KOPT-K1 (cell line): ENCODE measurements around the gene SRRD.

Experiments used
- H3K27ac ChIP-seq: fragments of 200-600 bp; sonication (generic); 2 replicates; pipeline ENCODE4 v1.5.1; 2016; ENCODE audit warnings: antibody characterized with exemption, mild to moderate bottlenecking, low read depth, low read length; ENCODE audit not compliant: poor library complexity, severe bottlenecking
- H3K36me3 ChIP-seq: fragments of 200-600 bp; sonication (generic); 2 replicates; pipeline ENCODE4 v1.5.1; 2017; ENCODE audit warnings: antibody characterized with exemption, mild to moderate bottlenecking, low read length, moderate library complexity; ENCODE audit not compliant: insufficient read depth
- H3K9me3 ChIP-seq: fragments of 200-600 bp; sonication (generic); 2 replicates; pipeline ENCODE4 v1.5.1; 2017; ENCODE audit warnings: antibody characterized with exemption, low read length, mild to moderate bottlenecking; ENCODE audit not compliant: insufficient read depth, poor library complexity, severe bottlenecking

Gene SRRD

DNA sequence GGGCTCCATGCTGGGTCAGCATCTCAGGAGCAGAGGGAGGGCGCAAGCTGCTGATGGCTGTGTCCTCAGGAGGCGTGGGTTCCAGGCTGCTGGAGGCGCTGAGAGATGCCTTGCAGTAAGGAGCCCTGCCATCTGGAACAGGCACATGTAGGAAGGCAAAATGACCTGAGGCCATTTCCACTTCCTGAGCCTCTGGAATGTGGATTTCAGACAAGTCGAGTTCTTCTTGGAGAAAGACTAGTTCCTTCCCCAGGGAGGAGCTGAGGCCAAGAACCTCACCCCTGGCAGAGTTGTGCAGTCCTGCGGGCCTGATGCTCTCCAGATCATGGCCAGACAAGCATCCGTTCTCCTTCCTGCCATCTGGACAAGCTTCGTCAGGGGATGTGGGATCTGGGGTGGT is 19.4 kb upstream of the SRRD start:
- H3K36me3 ChIP-seq: peaks cover 98% of the 10 kb centered on the region
- H3K9me3 ChIP-seq: no peaks in the 10 kb centered on the region
- no peak overlapping the region for H3K27ac ChIP-seq

DNA sequence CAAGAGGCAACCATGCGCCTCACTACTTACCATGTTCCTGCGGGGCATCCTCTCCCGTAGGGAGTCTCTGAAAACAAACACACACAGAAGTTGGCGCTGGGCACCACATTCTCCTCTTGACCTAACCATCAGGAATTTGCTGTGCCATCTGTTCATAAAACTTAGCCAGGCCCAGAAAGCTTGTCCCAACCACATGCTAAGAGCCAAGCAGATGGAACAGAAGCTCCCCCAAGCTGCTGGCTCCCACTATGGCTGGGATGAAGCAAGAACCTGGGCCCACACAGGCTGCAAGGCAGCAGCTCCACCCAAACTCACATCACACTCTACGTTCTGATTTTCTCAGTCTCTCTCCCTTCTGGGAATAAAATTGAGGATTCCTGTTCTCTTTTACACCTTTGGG is 17.5 kb upstream of the SRRD start:
- Histone ChIP-seq H3K9me3 (no peaks in the 10 kb centered on the region), H3K36me3 (peaks cover 98% of the 10 kb centered on the region), H3K27ac (no peak overlapping the region)

DNA sequence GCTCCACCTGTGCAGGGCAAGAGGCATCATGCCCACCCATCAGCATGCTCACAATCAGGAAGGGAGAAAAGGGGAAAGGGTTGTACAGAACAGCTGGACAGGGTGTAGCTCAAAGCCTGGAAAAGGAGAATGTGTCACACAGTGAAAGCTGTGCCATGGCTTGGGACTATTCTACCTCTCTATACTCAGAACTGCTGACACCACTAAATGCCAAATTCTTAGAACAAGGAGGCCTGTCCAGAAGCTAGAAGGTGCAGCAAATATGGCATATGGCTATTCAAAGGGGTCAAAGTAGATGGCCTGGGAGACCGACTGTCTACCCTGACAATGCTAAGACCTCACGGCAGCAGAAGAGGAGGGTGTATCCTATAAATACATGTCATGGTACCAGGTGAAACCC is 12.9 kb upstream of the SRRD start:
- H3K27ac ChIP-seq: no peak overlapping the region
- H3K36me3 ChIP-seq: peaks cover 96% of the 10 kb centered on the region
- no peaks in the 10 kb centered on the region for H3K9me3 ChIP-seq

DNA sequence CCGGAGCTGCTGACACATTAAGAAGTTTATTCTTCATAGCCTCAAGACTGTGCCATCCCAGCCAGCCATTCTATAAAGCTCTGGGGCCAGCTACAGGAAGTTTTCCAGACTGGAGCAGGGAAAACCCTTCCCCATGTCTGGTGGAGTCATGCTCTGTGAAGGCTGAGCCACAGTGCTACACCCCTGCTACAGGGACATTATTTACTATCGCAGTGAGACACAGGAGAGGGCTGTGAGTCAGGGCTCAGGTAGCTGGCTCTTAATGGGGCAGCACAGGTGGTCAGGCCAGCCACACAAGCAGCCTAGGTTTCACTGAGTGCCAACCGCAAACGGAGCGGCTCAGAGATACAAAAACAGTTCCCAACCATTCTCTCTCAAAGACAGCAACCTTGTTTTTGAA is 12.2 kb upstream of the SRRD start:
- H3K27ac ChIP-seq: no peak overlapping the region
- no peaks in the 10 kb centered on the region for H3K9me3 ChIP-seq
- H3K36me3 ChIP-seq: peaks cover 96% of the 10 kb centered on the region

DNA sequence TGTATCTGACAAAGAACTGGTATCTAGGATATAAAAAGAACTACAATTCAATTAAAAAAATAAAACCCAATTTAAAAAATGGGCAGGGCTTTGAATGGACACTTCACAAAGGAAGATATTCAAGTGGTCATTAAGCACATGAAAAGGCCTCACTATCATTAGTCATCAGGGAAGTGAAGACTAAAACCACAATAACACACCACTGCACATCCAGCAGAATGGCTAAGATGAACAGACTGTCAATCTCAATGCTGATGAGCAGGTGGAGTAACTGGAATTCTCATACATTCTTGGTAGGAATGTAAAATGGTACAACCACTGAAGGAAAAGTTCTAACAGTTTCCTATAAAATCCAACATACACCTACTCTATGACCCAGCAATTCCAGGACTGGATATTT is 9.0 kb upstream of the SRRD start:
- peaks cover 84% of the 10 kb centered on the region for H3K36me3 ChIP-seq
- H3K9me3 ChIP-seq: no peaks in the 10 kb centered on the region
- H3K27ac ChIP-seq: no peak overlapping the region

DNA sequence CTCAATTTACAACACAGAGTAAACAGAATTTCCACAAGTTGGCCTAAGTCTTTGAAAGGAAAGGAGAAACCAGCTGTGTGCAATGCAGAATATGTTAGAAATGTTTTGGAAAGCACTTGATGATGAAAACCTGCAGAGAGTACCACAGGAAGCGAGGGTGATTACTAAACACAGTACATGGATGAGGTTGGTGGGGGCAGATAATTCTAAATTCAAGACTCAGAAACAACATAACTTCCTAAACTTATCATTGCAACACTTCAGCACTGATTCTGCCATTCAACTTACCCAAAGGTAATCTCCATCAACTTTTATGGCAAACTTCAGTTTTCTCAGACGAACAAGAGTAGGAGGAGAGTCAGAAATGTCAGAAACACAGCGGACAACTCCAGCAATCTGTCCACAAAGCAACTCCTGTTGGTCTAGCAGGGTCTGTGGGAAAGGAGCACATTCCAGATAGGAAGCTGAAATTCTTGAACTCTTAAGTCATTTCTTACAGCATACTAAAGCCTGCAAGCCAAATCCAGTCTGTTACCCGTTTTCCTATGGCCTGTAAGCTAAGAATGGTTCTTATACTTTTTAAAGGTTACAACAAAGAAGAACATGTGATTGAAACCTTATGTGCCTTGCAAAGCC is 6.9 kb upstream of the SRRD start:
- Histone ChIP-seq H3K36me3 (peaks cover 63% of the 10 kb centered on the region), H3K27ac (peak overlapping the region; percentile 20)

DNA sequence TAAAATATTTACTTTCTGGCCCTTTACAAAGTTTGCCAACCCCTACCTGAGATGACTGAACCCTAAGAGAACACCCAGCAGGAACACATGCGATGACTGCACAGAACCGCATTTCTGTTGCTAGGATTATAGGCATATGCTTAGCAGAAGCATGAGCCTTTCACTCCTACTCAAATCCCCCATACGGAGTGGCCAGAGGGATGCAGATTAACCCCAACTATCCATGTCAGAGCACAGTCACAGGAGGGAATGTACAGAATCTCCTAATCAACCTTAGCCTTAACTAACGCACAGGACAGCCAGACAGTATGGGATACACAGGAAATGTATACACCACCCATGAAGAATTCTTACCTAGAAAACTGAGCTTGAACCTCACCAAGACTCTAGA is 6.3 kb upstream of the SRRD start:
- Histone ChIP-seq H3K27ac (peak overlapping the region; percentile 20), H3K9me3 (no peaks in the 10 kb centered on the region), H3K36me3 (peaks cover 58% of the 10 kb centered on the region)

More for the DNA sequence above, 6.9 kb upstream of the SRRD start:
- no peaks in the 10 kb centered on the region for H3K9me3 ChIP-seq

DNA sequence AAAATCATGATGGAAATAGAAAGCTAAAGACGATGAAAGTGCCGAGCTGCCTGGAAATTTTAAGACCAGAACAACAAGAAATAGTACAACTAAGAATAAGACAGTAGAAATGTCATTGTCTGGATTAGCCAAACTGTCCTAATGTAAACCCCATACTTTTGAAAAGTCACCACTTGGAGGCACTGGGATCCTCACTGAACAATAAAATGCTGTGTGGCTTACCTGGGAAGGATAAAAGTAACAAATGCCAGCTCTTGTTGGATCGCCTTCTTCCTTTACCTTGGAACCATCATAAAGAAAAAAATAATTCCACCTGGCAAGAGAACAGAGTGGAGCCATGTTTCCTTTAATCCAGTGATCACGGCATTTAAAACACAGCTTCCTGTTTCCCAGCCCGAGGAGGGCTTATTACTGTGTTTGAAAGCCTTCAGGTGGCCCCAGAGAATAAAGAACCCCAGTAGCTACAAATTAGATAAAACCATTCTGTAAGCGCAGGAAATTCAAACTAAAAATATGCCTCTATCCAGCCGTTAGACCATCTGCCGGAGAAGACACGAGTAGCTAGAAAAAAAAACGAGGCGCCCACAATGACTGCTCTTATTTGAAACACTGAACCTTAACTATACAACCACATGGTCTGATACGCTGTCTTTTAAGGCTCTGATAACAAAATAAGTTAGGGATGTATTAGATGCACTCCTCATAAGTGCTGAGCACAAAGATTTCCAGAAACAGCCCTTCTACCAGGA is 4.5 kb upstream of the SRRD start:
- H3K9me3 ChIP-seq: no peaks in the 10 kb centered on the region
- H3K36me3 ChIP-seq: peaks cover 39% of the 10 kb centered on the region
- H3K27ac ChIP-seq: peak overlapping the region; percentile 92

DNA sequence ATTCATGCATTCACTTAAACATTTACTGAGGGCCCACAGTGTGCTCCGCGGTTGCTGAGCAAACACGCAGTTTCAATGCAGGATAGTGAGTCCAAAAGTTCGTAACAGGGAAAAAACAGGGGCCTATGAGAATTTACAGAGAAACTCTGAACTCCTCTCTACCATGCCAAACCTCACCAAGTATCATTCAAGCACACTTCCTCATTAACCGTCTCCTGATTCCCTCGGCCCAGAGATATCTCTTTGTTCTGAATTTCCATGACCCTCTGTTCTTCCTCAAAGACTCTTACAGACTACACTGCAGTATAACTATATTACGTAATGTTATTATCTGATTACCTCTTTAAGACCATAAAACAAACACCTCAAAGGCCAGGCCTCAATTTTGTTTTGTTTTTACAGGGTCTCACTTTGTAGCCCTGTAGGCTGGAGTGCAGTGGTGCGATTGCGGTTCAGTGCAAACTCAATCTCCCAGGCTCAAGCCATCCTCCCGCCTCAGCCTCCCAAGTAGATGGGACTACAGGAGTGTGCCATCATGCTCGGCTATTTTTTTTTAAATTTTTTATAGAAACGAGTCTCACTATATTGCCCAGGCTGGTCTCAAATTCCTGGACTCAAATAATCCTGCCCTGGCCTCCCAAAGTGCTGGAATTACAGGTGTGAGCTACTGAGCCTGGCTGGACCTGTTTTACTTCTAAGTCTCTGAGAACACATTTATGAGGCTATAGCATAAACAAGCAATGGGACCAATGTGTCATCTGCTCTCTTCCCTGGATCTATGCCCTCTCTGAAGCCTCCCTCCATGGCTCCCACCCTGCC is 3.7 kb upstream of the SRRD start:
- Histone ChIP-seq H3K36me3 (peaks cover 31% of the 10 kb centered on the region), H3K27ac (peak overlapping the region; percentile 92), H3K9me3 (no peaks in the 10 kb centered on the region)

DNA sequence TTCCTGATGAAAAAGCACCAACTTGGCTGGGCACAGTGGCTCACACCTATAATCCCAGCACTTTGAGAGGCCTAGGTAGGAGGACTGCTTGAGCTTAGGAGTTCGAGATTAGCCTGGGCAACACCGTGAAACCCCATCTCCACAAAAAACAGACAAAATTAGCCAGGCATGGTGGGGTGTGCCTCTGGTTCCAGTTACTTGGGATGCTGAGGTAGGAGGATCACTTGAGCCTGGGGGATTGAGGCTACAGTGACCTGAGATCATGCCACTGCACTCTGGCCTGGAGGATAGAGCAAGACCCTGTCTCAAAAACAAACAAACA is 3.1 kb upstream of the SRRD start:
- no peaks in the 10 kb centered on the region for H3K9me3 ChIP-seq
- H3K27ac ChIP-seq: peak overlapping the region; percentile 92
- H3K36me3 ChIP-seq: peaks cover 29% of the 10 kb centered on the region

DNA sequence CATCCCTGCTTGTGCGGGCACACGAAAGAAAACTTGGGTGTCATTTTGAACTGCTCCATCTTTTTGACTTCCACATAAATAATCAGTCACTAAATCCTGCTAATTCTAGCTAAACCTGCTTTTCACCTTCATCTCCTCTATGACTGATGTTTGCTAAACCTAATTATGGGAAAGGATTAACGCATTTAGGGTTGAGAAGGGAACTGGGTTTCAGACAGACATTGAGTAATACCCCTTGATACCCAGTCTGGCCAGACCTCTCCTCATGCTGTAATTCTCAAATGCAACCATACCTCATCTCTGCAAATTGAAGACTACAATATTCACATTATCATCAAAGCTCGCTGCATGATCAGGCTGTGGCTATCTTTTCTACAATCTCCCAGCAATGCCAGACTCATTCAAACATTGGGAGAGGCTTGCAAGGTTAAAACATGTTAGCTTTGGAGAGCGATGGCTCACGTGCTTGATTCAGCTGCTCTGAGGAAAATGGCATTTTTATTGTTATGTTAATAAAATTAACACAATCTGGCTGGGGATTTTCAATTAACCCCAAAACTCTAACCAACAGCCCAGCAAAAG is 2.5 kb upstream of the SRRD start:
- Histone ChIP-seq H3K27ac (peak overlapping the region; percentile 92), H3K36me3 (peaks cover 29% of the 10 kb centered on the region), H3K9me3 (no peaks in the 10 kb centered on the region)

DNA sequence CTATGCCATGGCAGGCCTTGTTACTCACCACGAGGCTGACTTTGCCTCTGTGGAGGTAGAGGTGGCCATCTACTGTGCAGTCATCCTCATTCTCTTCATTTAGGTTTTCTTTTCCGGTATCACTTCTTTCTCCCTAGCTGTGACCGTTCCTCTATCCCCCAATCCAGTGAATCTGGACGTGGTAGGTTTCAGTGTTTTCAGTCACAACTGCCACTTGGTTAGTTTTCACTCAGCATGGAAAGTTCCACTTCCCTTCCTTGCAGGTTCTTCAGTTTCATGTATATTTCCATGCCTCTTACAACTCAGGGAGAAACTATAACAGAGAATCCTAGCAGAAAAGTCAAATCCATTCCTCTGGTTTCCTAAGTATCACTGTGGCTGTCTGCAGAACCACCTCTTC is 2.0 kb upstream of the SRRD start:
- Histone ChIP-seq H3K36me3 (peaks cover 29% of the 10 kb centered on the region), H3K27ac (peak overlapping the region; percentile 92), H3K9me3 (no peaks in the 10 kb centered on the region)

DNA sequence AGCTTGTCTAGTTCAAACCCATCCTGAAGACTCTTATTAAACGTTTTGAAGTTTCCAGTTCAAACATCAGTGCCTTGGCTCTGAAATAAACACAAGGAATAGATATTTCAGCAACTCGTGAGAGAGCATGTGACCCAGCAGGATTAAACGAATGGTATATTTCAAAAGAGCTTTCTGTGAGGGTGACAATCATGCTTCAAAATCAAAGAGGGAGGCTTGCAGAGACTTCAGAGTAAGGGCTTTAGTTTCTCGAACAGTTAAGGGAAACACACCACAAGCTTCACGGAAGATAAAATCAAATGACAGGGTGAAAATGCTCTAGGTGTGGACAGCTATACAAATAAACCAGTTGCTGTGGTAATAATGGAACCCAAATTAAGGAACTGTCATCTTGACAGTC is 1.5 kb upstream of the SRRD start:
- peak overlapping the region; percentile 92 for H3K27ac ChIP-seq
- H3K36me3 ChIP-seq: peaks cover 27% of the 10 kb centered on the region
- H3K9me3 ChIP-seq: no peaks in the 10 kb centered on the region

DNA sequence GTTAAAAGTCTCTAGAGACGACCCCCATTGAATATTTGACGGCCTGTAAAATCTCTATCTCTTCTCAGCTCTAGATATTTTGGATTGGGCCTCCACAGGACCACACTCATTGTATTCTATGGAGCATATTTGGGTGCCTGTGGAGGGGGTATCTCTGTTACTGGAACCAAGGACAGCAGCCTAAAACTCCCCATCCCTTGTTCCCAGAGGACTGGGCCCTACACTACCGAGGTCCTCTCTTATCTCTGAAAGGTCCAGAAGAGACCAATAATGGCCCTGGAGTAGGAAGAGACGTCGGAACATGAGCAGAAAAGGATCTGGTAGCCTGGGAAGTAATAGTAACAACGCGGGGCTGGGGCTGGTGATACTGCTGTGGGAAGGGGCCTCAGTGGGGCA is 636 bp upstream of the SRRD start:
- peak overlapping the region; percentile 92 for H3K27ac ChIP-seq
- H3K36me3 ChIP-seq: peaks cover 26% of the 10 kb centered on the region
- no peaks in the 10 kb centered on the region for H3K9me3 ChIP-seq

DNA sequence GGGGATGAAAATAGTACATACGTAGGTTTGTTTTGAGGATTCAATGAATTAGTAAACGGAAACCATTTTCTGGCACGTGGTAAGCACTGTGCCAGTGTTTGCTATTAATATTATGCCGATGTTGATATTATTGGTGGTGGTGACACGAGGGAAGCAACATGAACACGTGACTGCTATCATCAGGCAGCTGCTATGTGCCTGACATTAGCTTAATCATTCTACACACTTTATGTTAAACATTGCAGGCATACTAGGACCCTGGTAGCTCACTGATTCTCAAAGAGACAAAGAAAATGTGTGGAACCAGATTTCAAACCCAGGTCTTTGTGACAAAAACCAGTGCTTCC is 656 bp downstream of the SRRD start:
- Histone ChIP-seq H3K9me3 (no peaks in the 10 kb centered on the region), H3K36me3 (peaks cover 37% of the 10 kb centered on the region)

More for the DNA sequence above, 656 bp downstream of the SRRD start:
- H3K27ac ChIP-seq: peak overlapping the region; percentile 92
